ENCODE data around the gene PDK4. TPM values are rescaled to one million over a fixed set of nuclear protein-coding genes. Genes with fewer than 3 reads are reported as not detected.

Gene PDK4
- total RNA-seq, 1 donor from 2014 or later, result 0.34 TPM

- FAIRE-seq, result no peak
- H4K20me1 ChIP-seq (ENCODE audit: insufficient read depth, low read length), result no peaks in the 10 kb centered on the region
- H3K79me2 ChIP-seq (ENCODE audit: insufficient read depth, low read length), result no peaks in the 10 kb centered on the region
- no peaks in the 10 kb centered on the region for H3K36me3 ChIP-seq (ENCODE audit: insufficient read depth, low read length)
- H3K27me3 ChIP-seq (ENCODE audit: insufficient read depth, low read length), result no peaks in the 10 kb centered on the region
- TF ChIP-seq EZH2 (IDR thresholded peaks at IDR 0.05; ENCODE audit: insufficient read depth, low read length), result no peak
- TF ChIP-seq, protein P1, sequence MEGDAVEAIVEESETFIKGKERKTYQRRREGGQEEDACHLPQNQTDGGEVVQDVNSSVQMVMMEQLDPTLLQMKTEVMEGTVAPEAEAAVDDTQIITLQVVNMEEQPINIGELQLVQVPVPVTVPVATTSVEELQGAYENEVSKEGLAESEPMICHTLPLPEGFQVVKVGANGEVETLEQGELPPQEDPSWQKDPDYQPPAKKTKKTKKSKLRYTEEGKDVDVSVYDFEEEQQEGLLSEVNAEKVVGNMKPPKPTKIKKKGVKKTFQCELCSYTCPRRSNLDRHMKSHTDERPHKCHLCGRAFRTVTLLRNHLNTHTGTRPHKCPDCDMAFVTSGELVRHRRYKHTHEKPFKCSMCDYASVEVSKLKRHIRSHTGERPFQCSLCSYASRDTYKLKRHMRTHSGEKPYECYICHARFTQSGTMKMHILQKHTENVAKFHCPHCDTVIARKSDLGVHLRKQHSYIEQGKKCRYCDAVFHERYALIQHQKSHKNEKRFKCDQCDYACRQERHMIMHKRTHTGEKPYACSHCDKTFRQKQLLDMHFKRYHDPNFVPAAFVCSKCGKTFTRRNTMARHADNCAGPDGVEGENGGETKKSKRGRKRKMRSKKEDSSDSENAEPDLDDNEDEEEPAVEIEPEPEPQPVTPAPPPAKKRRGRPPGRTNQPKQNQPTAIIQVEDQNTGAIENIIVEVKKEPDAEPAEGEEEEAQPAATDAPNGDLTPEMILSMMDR (IDR thresholded peaks at IDR 0.05; ENCODE audit: insufficient read depth, low read depth, low read length), result no peak
- H3K4me3 ChIP-seq (ENCODE audit: insufficient read depth, low read depth, low read length), result no peak overlapping the region
- DNase-seq (ENCODE audit: low read depth), result no peak
- no peaks in the 10 kb centered on the region for H3K4me1 ChIP-seq (ENCODE audit: insufficient read depth, low read length)
- Mint-ChIP-seq H3K4me1 (ENCODE audit: low read depth, unreplicated experiment) (peaks cover 3% of the 10 kb centered on the region), H3K9me3 (ENCODE audit: unreplicated experiment) (no peaks in the 10 kb centered on the region), H3K4me3 (ENCODE audit: unreplicated experiment) (no peak overlapping the region), H3K36me3 (ENCODE audit: low read depth, unreplicated experiment) (no peaks in the 10 kb centered on the region), H3K27me3 (ENCODE audit: low read depth, unreplicated experiment) (no peaks in the 10 kb centered on the region), H3K27ac (ENCODE audit: unreplicated experiment) (no peak overlapping the region)
- H3K27ac ChIP-seq (ENCODE audit: low read depth, low read length), result no peak overlapping the region
- H3K9me3 ChIP-seq (ENCODE audit: insufficient read depth, low read depth, low read length), result no peaks in the 10 kb centered on the region
- H3K9ac ChIP-seq (ENCODE audit: low read length), result no peak overlapping the region
- no peak overlapping the region for H2AFZ ChIP-seq (ENCODE audit: low read depth, low read length)
- H3K4me2 ChIP-seq (ENCODE audit: low read length), result no peak overlapping the region
These were observed 19.2 kb downstream of the PDK4 start for GRCh38 chr7:95577137-95577536.

DNA sequence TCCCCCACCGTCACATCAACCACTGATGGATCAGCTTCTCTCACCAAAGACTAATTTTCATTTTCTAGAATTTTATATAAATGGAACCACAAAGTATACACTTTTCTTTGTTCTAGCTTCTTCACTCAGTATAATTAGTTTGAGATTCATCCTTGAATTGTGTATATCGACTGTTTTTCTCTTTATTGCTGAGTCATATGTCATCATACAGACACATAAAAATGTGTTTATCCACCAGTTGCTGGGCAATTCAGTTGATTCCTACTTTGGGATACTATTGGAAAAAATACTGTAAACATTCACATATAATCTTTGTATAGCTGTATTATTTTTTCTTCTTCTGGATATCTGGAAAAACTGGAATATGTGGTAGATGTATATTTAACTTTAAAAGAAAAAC lies 26.6 kb downstream of the PDK4 start:
- Histone ChIP-seq H3K9ac (ENCODE audit: low read length) (no peak overlapping the region), H3K79me2 (ENCODE audit: insufficient read depth, low read length) (no peaks in the 10 kb centered on the region), H3K4me3 (ENCODE audit: insufficient read depth, low read depth, low read length) (no peak overlapping the region), H3K4me1 (ENCODE audit: insufficient read depth, low read length) (no peaks in the 10 kb centered on the region), H3K27ac (ENCODE audit: low read depth, low read length) (no peak overlapping the region), H3K36me3 (ENCODE audit: insufficient read depth, low read length) (no peaks in the 10 kb centered on the region), H3K4me2 (ENCODE audit: low read length) (no peak overlapping the region), H3K9me3 (ENCODE audit: insufficient read depth, low read depth, low read length) (no peaks in the 10 kb centered on the region), H3K27me3 (ENCODE audit: insufficient read depth, low read length) (no peaks in the 10 kb centered on the region), H4K20me1 (ENCODE audit: insufficient read depth, low read length) (no peaks in the 10 kb centered on the region), H2AFZ (ENCODE audit: low read depth, low read length) (no peak overlapping the region)
- no peak for TF ChIP-seq EZH2 (IDR thresholded peaks at IDR 0.05; ENCODE audit: insufficient read depth, low read length)
- TF ChIP-seq, protein P1 (IDR thresholded peaks at IDR 0.05; ENCODE audit: insufficient read depth, low read depth, low read length), result no peak
- H3K27me3 Mint-ChIP-seq (ENCODE audit: low read depth, unreplicated experiment), result no peaks in the 10 kb centered on the region
- H3K27ac Mint-ChIP-seq (ENCODE audit: unreplicated experiment), result no peak overlapping the region
- no peaks in the 10 kb centered on the region for H3K36me3 Mint-ChIP-seq (ENCODE audit: low read depth, unreplicated experiment)
- DNase-seq (ENCODE audit: low read depth) (no peak), FAIRE-seq (no peak)
- no peaks in the 10 kb centered on the region for H3K9me3 Mint-ChIP-seq (ENCODE audit: unreplicated experiment)
- H3K4me3 Mint-ChIP-seq (ENCODE audit: unreplicated experiment), result no peak overlapping the region
- no peaks in the 10 kb centered on the region for H3K4me1 Mint-ChIP-seq (ENCODE audit: low read depth, unreplicated experiment)

DNA sequence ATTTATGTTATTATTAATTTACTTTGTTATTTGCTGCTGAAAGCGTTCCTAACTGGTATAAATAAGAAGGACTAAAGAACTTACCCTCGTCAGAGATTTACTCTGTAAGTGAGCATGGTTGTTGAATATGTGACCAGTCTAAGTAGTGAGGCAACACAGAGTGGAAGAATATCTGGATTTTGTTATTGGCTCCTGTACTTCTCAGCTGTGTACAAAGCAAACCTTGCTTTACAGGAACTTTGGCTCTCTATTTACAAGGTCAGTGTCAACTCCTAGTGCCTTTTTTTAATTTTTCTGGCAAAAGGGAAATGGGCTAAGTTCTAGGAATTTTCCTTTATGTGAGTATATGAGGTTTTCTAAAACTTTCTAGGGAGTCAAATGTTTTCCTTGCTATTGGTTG lies 35.6 kb downstream of the PDK4 start:
- Histone ChIP-seq H3K9me3 (ENCODE audit: insufficient read depth, low read depth, low read length) (no peaks in the 10 kb centered on the region), H3K9ac (ENCODE audit: low read length) (no peak overlapping the region), H3K4me3 (ENCODE audit: insufficient read depth, low read depth, low read length) (no peak overlapping the region), H3K4me2 (ENCODE audit: low read length) (no peak overlapping the region), H3K27ac (ENCODE audit: low read depth, low read length) (no peak overlapping the region), H3K36me3 (ENCODE audit: insufficient read depth, low read length) (no peaks in the 10 kb centered on the region), H3K79me2 (ENCODE audit: insufficient read depth, low read length) (no peaks in the 10 kb centered on the region), H2AFZ (ENCODE audit: low read depth, low read length) (no peak overlapping the region), H3K4me1 (ENCODE audit: insufficient read depth, low read length) (no peaks in the 10 kb centered on the region), H3K27me3 (ENCODE audit: insufficient read depth, low read length) (no peaks in the 10 kb centered on the region), H4K20me1 (ENCODE audit: insufficient read depth, low read length) (no peaks in the 10 kb centered on the region)
- Mint-ChIP-seq H3K27me3 (ENCODE audit: low read depth, unreplicated experiment) (no peaks in the 10 kb centered on the region), H3K4me1 (ENCODE audit: low read depth, unreplicated experiment) (no peaks in the 10 kb centered on the region), H3K27ac (ENCODE audit: unreplicated experiment) (no peak overlapping the region), H3K4me3 (ENCODE audit: unreplicated experiment) (no peak overlapping the region), H3K9me3 (ENCODE audit: unreplicated experiment) (no peaks in the 10 kb centered on the region), H3K36me3 (ENCODE audit: low read depth, unreplicated experiment) (no peaks in the 10 kb centered on the region)
- TF ChIP-seq EZH2 (IDR thresholded peaks at IDR 0.05; ENCODE audit: insufficient read depth, low read length), result no peak
- TF ChIP-seq, protein P1 (IDR thresholded peaks at IDR 0.05; ENCODE audit: insufficient read depth, low read depth, low read length), result no peak
- FAIRE-seq, result no peak
- DNase-seq (ENCODE audit: low read depth), result no peak
